T-helper 1 cell (primary cell): ENCODE measurements around the gene TOMM34.

Source experiments
- DNase-seq, 5 donors: peaks; one replicate each; pipeline ENCODE4 v3.0.0-alpha.2; 2012 to 2020
- total RNA-seq, 4 donors: gene quantifications; one replicate each; lab custom pipeline; 2026; lab: John Stamatoyannopoulos, UW

Gene TOMM34
- total RNA-seq = 7.2 to 12.6 (median 8.9) reads per million in 4 donors

DNA sequence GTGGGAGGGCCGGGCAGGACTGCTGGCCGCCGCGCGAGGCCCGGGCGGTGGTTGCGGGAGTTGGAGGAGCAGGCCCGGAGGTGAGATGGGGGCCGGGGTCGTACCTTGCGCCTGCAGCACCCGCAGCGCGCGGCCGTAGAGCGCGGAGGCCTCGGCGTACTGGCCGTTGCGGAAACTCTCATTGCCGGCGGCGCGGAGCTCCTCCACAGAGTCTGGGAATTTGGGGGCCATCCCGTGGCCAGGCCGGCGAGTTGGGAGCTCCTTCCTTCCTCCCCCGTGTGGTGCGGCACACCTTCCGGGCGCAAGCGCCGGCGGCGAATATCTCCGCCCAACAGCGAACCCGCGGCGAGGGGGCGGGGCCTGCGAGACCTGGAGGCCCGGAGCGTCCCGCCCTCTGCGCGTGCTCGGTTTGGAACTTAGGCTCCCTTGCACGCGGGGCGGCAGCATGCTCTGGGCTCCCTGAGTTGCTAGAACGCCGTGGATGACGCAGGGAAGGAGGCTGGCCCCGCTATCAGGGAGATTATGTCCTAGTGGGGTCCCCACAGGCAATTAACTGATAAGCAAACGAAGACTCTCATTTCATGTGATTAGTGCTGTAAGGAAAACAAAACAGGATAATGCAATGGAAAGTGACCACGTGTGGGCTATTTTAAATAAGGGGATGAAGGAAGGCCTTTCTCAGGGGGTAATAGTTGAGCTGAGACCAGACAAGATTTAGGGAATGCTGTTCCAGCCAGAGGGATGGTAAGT is at the start of gene TOMM34:
Gene TOMM34 (minus strand): TSS at position 295 of the 750 bp plus-strand sequence. CDS start 64 bp downstream, at position 231.
- DNase-seq = peak; percentile 90 to 95 (median 91)

GRCh38 chr20:45008521-45009049 is 48.4 kb upstream of the TOMM34 start:
- DNase-seq = no peak

DNA sequence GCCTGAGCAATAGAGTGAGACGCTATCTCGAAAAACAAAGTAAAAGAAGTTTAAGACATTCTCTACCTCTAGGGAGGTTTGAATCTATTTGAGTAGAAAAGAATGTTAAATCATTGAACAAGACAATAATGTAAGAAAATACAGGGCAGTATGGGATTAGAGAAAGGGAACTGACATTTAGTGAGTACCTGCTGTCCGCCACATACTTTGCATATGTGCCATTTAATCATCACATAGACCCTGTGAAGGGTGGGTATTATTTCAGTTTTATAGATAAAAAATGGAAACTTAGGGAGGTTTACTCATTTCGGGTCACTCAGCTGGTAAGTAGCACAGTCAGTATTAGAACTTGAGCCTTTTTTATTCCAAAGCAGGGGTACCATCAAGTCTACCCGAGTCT is 37.5 kb upstream of the TOMM34 start:
- no peak for DNase-seq

- no peak for DNase-seq
Measured at GRCh38 chr20:44997171-44997570, 37.0 kb upstream of the TOMM34 start.

DNA sequence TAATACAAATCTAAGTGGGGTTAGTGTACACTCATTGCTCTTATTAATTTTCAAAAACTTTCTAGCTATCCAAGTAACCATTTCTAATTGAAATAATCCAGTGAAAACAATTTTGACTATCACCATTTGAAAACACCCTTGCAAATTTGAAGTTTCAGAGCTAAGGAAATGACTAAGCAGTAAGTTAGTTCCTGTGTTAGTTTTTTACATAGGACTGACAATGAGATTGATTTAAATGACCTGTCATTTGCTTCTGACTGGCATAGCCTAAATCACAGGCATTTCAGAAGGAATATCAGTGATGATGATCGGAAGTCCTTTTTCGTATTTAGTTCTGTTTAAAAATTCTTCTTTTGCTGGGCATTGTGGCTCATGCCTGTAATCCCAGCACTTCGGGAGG is 33.1 kb upstream of the TOMM34 start:
- DNase-seq = peak in 1 of 5 donors; percentile 62

- no peak for DNase-seq
Measured at GRCh38 chr20:44990957-44991356, 30.8 kb upstream of the TOMM34 start.

GRCh38 chr20:44990425-44990824 is 30.2 kb upstream of the TOMM34 start:
- DNase-seq = peak in 1 of 5 donors; percentile 63

DNA sequence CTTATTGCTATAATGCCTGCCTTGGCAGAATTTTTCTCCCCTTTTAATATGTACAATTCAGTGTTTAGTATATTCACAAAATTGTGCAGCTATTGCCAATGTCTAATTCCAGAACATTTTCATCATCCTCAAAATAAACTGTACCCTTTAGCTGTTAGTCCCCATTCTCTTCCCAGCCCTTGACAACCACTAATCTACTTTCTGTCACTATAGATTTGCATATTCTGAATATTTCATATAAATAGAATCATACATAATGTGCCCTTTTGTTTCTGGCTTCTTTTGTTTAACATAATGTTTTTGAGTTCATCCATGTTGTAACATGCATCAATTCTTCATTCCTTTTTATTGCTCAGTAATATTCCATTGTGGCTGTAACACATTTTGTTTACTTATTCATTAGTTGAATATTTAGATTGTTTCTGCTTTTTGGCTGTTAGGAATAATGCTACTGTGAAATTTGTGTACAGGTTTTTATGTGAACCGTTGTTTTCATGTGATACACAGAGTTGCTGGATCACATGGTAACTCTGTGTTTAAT is 28.5 kb upstream of the TOMM34 start:
- DNase-seq = no peak

DNA sequence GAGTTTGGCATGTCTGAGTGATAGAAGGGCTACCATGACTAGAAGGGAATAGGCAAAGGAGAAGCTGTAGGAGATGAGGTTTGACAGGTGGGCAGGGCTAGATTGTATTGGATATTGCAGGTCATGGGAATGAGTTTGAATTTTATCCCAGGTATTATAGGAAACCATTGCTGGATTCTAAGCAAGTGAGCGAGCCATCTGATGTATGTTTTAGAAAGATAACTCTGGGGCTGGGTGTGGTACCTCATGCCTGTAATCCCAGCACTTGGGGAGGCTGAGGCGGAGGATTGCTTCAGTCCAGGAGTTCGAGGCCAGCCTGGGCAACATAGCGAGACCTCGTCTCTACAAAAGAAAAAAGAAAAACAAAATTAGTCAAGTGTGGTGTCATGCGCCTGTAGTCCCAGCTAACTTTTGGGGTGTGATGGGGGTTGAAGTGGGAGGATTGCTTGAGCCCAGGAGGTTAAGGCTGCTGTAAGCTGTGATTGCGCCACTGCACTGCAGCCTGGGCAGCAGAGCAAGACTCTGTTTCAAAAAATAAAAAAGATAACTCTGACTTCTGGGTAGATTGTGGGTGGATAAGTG is 23.0 kb upstream of the TOMM34 start:
- no peak for DNase-seq

DNA sequence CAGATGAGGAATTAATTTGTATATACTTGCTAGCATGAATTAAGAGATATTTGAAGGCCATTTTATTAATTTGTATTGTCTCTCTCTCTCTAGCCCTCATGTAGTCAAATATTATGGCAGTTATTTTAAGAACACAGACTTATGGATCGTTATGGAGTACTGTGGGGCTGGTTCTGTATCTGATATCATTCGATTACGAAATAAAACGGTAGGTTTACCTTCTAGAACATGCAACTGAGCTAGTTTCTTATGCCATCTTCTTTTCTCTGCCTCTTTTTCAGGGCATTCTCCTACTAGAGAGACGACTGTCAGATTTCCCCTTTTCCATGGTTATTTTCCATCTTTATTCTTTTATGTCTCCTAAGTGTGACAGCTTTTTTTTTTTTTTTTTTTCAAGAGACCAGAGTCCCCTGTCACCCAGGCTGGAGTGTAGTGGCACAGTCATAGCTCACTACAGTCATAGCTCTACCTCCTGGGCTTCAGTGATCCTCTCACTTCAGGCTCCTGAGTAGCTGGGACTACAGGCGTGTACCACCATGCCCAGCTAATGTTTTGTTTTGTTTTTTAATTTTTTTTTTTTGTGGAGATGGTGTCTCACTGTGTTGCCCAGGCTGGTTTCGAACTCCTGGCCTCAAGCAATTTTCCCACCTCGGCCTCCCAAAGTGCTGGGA is 21.7 kb upstream of the TOMM34 start:
- DNase-seq = no peak

- peak; percentile 29 to 81 (median 66) for DNase-seq
Measured at GRCh38 chr20:44979090-44979621, 19.0 kb upstream of the TOMM34 start.

DNA sequence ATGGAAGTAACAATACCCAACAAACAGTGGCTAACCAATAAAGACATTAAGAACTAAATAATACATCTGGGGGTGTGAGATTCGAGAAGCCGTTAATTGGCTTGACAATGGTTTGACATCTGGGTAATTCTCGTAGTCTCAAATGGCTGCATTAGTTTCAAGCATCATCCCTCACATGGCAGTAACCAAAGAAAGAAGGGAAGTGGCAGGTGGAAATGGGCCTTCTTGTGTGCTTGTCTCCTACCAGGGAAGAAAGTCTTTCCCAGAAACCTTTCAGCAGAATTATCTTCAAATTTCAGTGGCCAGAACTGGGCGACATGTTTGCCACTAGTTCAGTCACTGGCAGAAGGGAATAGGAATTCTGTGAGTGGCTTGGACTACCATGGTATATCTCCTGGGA is 16.5 kb upstream of the TOMM34 start:
- no peak for DNase-seq

GRCh38 chr20:44973053-44973452 is 12.9 kb upstream of the TOMM34 start:
- DNase-seq = no peak

DNA sequence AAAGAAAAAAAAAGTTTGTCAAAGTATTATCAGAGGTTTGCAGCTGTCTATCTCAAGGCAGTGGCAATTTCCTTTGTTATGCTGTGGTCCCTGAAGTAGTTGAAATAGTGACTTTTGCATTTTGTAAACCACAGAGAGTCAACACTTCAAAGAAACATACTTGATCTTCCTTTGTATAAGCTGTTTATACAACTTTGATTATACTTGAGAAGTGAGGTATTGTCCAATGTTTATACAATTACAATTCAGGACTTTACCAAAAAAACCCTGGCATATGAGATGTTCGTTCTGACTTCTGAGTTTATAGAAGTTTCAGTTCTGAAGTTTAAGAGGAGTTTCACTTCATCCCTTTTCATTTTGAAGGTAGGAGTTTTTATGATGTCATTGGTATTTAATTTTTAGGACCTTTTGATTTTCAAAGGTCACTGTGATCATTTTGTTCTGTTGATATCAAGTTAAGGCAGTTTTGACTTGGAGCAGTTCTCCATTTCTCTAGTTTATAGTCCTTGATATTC is 10.1 kb upstream of the TOMM34 start:
- peak in 1 of 5 donors; percentile 44 for DNase-seq

GRCh38 chr20:44969300-44969894 is 9.2 kb upstream of the TOMM34 start:
- DNase-seq = peak in 1 of 5 donors; percentile 27

DNA sequence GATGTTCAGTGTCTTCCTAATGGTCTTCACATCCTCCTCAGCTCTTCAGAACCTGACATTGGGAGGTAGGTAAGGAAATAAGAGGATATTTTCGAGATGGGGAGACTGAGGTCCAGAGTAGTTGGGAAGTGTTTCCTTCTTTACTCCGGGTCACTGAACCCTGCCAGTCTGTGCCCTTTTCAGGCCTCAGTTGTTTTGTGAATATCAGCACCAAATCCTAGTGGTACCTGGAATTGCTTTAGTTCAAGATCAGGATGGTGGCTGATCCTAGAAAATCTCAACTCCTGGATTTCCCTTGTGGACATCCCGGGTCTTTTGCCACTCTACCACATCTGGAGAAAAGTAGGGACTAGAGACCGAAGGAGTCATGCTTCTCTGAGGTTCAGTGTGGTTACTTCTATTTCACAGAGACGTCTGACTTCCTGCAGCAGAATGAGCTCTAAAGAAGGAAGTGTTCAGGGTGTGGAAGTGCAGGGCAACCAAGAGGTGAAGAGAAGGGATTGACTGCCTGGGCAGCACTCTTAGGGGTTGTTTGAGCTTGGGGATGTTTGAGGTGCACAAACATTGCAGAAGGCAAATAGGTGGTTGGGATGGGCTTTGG is 7.1 kb upstream of the TOMM34 start:
- DNase-seq = peak in 3 of 5 donors; percentile 14 to 73 (median 31)

DNA sequence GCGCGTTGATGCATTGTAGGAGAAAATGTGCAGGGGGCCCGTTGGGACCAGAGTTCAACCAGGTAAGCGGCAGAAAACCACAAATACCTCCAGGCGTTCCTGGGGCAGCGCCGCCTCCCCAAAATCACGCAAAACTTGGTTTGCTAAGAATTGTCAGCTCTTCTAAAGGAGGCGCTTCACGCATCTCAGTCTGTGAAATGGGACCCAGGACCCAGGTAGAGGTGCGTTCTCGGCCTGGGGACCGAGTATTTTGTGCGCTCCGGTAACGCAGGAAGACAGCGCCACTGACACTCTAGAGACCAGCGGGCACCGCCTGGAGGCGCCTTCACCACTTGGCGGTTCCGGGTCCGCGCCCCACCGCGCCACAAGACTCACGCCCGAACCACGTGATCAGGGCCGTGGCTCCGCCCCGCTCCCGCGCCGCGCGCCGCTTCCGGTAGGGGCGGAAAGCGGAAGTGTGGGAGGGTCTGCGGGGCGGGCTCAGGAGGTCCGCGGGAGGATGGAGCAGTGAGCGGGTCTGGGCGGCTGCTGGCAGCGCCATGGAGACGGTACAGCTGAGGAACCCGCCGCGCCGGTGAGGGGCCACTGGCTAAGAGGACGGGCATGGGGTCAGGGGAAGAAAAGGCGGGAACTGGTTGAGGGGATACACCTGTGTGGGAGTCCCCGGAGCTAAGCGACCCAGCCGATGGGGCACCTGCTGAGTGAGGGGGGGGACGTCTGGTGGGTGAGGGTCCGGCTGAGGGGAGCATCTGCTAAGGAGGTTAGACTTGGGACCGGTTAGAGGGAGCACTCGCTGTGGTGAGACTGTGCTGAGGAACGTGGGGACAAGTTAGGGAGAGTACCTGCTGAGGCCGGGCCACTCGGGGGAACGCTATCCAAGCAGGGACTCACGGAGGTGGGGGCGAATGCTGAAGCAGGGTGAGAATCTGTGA is 6.1 kb upstream of the TOMM34 start, which contains the start of gene STK4:
Gene STK4 (plus strand): TSS at position 483 of the 932 bp plus-strand sequence. CDS start 57 bp downstream, at position 540.
- DNase-seq = peak; percentile 90 to 97 (median 92)

- no peak for DNase-seq
Measured at GRCh38 chr20:44965651-44966029, 5.4 kb upstream of the TOMM34 start.

DNA sequence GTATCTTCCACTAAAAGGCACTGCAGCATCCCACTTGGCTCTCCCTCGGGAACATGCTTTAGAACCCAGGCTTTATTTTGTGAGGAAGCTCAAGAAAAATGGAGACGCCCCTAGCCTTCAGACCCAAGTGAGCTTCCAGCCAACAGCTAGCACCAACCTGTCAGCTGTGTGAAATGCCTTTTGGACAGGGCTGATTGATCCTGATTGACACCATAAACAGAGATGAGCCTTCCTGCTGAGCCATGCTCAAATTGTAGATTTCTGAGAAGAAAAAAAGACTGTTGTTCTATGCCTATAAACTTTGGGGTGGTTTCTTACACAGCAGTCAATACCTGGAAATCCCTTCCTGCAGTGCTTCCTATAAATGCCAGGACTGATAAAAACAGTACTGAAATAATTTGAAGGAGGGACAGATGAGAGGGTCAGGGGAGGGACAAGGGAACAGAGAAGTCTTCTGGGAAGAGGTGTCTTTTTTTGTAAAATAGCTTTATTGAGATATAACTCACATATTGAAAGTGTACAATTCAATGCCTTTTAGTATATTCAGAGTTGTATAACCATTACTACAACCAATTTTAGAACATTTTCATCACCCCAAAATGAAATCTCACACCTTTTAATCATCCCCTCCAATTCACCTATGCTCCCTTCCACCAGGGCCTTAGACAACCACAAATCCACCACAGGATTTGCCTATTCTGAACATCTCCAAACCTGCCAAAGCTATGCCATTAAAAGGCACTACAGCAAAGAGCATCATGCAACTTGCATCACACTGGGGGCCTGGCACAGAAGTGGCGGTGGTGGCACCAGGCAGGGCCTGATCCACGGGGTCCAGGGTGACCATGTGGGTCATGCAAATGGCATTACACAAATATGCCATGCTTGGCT is 3.4 kb upstream of the TOMM34 start:
- peak in 1 of 5 donors; percentile 37 for DNase-seq
